HG03565 (cell line): ENCODE measurements around the gene PPM1H.
A peak's percentile ranks its signal among the peaks of the same experiment; 100 is the strongest.

Experiments used
- ATAC-seq: cut with Tn5 transposase; IDR thresholded peaks from one replicate; pipeline ENCODE4 v1.9.1; 2021; ENCODE audit warnings: mild to moderate bottlenecking, moderate library complexity; ENCODE audit not compliant: unreplicated experiment

Gene PPM1H

DNA sequence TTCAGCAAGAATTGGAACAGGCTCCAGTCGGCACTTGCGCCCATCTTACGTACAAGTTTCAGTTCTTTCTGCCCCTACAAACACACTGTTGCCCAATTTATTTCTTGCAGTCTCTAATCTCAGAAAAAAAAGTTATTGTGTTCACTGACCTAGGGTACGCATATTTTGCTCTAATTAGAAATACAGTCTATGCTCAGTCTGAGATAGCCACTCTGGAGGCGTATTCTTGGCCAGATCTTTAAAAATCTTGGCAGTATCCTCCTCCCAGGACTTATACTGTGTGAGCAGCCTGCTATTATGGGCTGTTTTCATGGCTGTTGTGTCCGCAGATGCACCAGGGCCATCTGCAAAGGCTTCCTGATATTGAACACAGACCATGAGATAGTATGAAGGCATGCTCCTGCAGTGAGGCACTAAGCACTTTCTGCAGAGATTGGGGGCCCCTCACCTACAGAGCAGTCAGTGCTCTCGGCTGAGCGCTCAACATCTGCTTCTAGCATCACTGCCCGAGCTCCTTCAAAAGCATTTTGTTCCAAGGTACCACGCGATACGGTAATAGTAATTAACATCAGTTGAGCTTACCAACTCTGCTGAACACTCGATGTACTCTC, 57.9 kb downstream of the PPM1H start:
- ATAC-seq: no peak

GRCh38 chr12:62873826-62874448, 61.0 kb downstream of the PPM1H start:
- no peak for ATAC-seq

DNA sequence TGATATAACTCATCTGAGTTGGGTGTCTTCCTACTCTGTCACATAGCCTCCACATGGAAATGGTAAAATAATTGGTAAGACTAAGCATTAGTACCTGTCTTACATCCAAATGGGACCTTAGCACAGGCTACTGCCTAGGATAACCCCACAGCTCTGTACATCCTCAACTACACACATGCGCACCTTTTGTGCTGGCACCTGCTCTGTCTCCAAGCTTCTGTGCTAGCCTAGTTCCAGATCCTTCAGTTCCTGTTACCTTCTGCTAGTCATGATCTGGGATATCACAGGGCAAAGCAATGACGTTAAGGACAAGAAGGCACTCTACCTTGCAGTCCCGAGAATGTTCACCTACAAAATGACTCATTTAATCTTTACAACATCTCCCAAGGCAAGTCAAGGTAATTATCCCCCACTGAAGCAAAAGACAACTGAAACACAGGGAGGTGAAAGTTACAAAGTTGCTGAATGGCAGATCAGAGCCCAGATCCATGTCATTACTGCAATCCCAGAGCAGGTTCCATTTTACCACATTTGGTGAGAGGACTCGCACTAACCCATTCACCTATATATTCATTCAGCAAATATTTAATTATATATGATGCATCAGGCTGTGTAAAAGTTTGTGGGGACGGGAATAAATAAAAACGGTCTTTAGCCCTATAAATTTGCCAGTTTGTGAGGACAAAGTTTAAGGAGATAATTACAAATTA, 61.7 kb downstream of the PPM1H start:
- no peak for ATAC-seq

- no peak for ATAC-seq
These were observed 66.1 kb downstream of the PPM1H start for GRCh38 chr12:62868820-62869219.

DNA sequence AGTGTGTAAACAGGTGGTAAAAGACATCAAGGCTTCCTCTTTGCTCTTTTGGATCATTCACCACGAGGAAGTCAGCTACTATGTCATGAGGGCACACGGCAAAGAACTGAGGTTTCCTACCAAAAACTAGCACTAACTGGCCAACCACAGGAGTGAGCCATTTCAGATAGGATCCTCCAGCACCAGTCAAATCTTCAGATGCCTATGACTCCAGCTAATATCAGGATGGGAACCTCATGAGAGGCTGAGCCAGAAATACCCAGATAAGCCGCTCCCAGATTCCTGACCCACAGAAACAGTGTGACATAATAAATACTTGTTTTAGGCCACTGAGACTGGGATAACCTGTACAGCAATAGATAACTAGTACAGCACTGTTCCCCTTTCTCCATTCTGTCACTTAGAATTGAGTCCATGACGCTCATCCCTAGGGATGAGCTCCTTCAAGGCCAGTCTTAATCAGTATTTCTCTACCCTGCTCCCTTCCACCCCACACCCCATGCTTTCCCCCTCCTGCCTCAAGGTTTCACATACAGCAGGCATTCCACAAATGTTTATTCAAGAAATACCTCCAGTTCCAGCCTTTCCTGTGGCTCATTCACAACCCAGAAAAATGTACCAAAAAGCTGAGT, 68.4 kb downstream of the PPM1H start:
- no peak for ATAC-seq

GRCh38 chr12:62865937-62866336, 69.0 kb downstream of the PPM1H start:
- ATAC-seq: no peak

GRCh38 chr12:62865065-62865464, 69.9 kb downstream of the PPM1H start:
- no peak for ATAC-seq

DNA sequence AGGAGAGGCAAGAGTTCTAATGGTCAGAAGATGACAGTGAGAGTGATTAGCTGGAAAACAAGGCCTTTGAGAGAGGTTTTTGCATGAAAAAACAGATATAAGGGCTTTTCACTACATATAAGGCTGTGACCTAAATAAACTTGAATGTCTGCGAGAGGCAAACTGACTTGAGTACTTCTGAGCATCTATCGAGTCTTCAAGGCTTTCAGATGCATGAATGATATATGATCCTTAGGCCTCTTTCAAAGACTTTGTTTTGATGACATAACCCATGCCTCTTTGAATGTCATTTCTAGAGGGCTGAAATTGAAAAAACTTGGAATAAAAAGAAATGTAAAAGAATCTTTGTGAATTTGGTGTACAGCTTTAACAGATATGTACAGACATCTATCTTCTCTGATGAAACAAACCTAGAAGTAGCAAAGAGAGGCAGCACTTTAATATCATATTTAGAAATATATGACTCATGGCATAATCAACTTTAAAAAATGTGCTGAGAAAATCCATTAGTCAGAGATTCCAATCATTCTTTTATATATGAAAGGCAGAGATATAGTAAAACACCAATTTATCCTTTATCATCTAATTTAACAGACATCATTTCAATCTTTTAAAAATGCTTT, 72.6 kb downstream of the PPM1H start:
- ATAC-seq: no peak

DNA sequence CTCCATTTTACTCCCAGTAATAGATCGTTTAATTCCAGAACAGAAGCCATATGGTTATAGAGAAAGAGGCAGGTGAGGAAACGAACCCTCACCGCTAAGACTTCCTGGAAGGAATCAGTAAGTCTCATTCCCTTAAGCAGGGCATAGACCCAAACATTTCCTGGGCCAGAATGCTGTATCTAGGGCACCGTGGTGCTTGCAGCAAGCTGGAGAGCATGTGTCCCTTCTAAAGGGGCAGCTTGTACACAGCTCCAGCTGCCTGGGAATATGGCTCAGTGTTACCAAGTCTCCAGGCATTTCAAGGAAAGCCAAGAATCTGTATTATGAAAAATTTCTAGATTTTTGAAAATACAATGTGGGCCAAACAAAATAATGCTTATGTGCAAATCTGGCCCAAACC, 73.4 kb downstream of the PPM1H start:
- no peak for ATAC-seq

GRCh38 chr12:62860501-62861411, 74.2 kb downstream of the PPM1H start:
- no peak for ATAC-seq

GRCh38 chr12:62860020-62860419, 74.9 kb downstream of the PPM1H start:
- no peak for ATAC-seq

DNA sequence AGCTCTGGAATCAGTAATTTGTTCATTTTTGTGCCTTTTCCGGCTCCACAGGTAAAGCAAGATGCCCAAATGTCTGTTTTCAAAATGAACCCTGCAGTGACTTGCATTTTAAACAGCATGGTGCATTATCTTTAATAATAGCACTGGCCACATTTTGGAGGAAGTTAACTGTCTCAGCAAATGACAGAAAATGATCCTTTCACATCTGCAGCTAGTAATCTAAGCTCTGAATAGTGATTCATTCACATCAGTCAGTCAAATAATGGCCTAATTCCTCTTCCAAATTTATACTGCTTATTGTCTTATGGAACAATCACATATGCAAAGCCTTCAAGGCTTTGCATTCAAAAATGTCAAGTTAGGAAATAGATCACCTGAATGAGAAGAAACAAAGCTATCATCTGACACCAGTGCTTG, 75.6 kb downstream of the PPM1H start:
- ATAC-seq: no peak

GRCh38 chr12:62856454-62856853, 78.5 kb downstream of the PPM1H start:
- ATAC-seq: no peak

DNA sequence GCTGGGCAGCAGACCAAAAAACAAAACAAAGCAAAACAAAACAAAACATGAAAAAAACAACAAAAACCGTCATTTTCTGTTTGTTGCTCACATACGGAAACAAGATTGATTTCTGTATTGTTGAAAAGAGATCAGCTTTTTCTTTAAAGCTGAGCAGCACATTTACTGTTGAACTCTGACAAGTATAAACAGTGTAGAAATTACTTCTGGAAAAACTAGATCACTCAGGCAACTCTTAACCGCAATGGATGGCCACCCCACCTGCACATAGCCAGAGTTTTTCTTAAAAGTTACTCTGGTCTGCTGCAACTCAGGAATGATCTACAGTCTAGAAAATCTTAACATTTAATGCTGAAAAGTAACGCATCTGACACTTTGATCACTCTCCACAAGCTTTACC, 80.9 kb downstream of the PPM1H start:
- ATAC-seq: no peak

- ATAC-seq: no peak
These were observed 85.6 kb downstream of the PPM1H start for GRCh38 chr12:62849398-62849797.

DNA sequence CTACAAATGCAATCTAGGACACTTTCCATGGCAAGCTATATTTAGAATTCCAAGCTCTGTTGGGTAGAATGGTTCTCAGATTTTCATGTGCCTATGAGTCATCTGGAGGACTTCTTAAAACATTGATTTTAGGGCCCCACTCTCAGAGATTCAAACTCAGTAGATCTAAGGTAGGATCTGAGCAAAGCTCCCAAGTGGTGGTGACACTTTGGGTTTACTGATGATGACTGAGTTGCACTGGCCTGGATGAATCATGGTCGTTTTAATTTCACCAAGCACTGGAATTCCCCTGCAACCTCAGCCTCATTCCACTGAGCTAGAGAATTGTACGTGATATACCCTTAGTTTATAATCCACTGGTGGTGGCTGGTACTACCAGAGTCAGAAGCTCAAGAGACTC, 86.5 kb downstream of the PPM1H start:
- ATAC-seq: peak; percentile 64

DNA sequence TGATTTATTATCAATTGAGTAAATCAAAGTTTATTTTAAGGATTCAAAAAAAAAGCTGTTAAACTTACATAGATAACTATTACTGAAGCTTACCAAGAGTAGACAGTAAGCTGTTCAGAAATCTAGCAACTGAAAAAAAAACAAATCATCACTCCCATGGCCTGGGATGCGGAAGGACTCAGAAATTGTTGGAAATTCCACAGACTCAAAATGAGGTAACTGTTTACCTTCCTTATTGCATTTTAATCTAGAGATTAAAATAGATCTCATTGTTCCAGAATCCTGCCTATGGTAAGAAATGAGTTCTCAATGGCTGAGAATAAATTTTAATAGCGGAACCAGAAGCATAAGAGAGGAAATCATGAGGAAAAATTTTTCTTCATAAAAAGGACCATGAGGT, 87.2 kb downstream of the PPM1H start:
- no peak for ATAC-seq

DNA sequence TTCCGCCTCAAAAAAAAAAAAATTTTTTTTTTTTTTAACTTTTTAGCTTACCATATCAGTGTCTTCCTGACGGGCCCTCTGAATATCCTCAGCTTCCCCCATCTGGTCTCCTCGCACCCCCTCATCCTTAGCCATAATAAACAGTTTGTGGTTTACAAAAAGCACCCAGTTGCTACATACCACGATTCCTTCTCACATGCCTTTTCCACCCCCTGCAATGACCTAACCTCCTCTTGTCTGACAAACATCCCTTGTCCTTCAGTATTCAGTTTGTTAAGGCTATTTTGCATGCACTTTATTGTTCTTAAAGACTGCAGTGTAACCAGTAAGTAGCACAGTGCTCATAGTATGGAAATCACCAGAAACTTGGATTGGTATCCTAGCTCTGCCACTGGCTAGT, 88.5 kb downstream of the PPM1H start:
- no peak for ATAC-seq

GRCh38 chr12:62844915-62845314, 90.0 kb downstream of the PPM1H start:
- ATAC-seq: no peak

DNA sequence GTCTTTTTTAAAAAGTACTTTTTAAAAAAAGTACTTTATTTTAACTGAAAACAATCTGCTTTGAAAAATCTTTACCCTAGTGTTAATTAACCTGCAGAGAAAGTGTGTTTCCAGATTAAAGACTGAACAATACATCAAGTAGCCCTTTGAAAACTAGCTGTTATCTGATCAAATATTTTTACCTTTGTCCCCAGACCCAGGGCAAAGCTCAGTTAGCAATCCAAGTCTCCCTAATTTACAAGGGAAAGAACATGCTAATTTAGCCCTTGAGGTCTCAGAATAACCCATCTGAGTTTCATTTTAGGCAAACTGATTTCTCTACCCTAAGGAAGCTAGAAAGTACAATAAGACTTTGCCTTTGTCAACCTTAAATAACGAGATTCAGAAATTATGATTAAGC, 91.2 kb downstream of the PPM1H start:
- no peak for ATAC-seq
